NCI-H128 (cell line): ENCODE data around the gene FOXA1.
"Not testable (repeated sequence)": the region's sequence is repeated elsewhere in the genome, so short reads cannot be mapped to it uniquely, and the experiment has no call there.

Source experiments
- DNase-seq: peaks from one replicate; lab custom pipeline; 2025; ENCODE audit not compliant: unreplicated experiment; lab: John Stamatoyannopoulos, UW

FOXA1 gene

DNA sequence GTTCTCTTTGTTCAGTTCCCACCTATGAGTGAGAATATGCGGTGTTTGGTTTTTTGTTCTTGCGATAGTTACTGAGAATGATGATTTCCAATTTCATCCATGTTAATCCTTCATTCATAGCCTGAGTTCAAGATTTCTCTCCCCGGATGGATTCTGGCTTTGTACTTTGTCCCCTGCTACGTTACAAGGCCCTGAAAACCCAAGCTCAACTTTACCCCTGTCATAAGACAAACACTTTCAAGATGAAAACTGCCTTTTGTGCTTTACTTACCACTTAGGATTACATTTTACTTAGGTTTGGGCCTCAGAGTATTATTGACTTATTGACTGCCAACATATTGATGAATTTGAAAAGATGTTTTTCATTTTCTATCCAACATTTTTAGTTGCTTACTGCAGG lies 36.3 kb downstream of the FOXA1 start:
- DNase-seq = no peak

DNA sequence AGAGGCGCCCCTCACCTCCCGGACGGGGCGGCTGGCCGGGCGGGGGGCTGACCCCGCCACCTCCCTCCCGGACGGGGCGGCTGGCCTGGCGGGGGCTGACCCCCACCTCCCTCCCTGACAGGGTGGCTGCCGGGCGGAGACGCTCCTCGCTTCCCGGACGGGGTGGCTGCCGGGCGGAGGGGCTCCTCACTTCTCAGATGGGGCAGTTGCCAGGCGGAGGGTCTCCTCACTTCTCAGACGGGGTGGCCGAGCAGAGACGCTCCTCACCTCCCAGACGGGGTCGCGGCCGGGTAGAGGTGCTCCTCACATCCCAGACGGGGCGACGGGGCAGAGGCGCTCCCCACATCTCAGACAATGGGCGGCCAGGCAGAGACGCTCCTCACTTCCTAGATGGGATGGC lies 39.5 kb downstream of the FOXA1 start:
- not testable (repeated sequence) for DNase-seq

DNA sequence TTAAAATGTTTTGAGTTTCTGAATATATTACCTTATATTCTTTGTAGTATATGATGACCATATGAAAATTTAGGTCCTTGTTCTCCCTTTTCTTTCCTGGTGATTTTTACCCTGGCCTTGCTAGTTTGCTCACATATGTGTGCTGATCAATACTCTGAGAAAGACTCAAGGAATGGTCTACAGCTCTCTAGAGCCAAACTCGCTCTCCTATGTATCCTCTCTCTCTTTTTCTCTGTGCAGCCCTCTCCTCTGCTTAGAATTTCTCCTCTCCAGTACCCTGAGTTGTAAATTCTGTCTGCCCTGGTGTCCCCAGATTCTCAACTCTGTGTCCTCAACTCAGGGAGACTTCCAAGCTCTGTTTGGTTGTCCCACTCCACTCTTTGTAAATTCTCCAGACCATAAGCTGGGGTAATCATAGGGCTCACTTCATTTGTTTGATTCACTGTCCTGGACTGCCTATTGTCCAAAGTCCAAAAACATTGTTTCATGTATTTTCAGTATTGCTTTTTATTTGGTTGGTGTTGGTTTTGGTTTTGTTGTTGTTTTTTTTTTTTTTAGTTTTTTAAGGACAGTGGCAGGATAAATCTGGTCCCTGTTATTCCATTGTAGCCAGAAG lies 41.0 kb downstream of the FOXA1 start:
- DNase-seq = no peak

DNA sequence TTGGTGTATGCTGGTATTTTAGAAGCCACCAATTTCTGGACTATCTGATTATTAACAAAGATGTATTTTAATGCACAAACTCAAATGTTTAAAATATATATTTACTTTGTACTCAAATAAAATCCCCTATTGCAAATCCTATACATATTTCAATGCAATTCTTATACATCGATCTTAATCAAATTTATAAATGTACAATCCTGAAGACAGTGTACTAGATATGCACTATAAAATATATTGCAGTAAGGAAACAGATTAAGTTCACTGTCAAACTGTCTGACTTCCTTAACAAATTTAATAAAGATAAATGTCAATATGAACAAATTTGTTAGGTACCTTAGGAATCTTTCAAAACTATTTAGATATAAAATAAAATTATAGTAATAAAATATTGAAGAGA lies 43.9 kb downstream of the FOXA1 start:
- DNase-seq = no peak

DNA sequence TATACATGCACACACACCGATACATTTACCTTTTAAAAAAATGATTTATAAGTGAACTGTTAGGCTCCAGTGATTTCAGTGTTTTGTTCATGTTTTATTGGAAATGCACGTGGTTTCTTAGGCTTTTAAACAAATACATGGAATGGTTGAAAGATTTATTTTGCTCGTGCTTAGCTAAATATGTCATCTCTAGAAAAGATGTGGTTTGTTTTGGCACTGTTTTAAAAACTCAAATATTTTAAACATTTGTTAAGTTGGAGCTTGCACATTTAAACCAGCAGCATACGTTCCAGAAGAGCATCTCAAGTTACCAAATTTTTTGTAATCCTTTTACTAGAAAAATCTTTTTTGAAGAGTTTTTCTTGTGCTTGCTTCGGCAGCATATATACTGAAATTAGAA lies 44.5 kb downstream of the FOXA1 start:
- DNase-seq = no peak

DNA sequence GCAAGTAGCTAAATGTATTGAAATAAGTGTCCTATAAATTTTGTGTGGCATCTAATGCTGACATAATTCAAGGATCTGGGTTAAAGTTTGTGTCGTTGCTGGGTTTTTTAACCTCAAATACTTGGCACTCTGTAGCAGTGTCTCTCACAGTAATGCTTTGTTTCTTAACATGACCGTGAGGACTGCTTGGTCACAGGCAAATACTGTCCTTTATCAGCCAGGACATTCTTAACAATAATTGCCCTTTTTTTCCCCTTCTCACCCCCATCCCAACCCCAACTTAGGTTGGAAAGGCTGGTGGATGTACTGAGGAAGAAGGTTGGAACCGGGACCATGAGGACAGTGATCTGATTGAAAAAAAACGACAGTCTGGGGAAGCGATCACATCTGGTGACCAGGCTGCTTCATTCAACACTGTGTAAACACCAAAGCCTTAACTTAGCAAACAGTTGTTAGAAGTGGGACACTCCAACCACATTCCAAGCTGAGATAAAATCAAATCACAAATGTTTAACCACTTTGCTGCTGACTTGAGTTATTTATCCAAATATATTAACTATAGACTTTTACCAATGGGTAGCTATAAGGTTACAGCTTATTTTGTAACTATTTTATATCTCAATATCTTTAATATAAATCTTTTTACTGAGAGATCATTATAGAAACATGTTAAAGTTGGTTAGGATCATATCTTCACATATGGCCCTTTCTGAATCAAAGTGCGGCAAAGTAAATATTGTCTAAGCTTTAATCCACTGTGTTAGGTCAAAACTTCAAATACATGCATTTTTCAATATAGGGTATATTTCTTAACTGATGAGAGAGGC lies 48.2 kb downstream of the FOXA1 start:
- DNase-seq = no peak

DNA sequence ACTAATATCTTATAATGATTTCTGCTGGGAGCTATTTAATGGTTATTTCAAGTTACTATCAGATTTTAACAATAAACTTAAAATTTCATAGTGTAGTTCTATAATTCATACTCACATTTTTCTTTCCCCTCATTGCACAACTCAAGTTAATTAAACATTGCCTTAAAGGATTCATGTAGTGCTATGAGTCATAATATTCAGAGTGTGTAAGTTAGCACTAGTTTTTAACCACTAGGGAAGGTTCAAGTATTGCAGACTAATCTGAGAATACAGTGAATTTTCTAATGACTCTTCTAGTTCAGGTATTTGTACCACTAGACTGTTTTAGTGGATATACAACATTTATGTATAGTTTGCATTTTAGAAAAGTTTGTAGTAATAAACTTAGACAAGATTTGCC lies 49.9 kb downstream of the FOXA1 start:
- DNase-seq = no peak

DNA sequence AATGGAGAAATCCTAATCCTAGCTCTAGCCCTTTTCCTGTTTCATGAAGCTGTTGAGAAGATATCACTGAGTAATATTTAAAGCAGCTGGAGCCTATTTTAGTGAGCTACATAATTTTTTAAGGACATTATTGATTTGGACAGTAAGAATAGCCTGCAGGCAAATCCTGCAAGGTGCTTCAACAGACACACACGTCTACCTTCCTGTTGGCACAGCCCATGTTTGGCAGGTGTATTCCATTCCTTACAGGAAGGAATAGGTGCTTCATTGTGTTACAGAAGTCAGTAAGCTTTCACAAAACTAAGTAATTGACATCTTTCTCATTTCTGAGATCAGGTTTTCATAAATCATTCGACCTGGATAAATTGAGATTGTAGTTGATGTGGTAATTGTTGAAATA lies 50.6 kb downstream of the FOXA1 start:
- no peak for DNase-seq

DNA sequence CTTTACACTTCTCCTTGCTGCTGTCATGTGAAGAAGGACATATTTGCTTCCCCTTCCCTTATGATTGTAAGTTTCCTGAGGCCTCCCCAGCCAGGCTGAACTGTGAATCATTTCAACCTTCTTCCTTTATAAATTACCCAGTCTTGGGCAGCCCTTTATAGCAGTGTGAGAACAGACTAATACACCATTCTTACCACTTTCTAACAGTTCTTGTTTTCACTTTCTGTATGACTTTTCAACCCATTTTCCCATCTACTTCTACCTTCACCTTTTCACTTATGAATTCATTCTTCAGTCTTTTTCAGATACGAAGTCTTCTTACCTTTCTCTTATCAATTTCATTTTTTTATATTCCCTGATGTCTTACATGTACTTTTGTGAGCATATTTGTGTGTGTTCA lies 55.1 kb downstream of the FOXA1 start:
- DNase-seq = no peak
